NCI-H524 treated with DMSO at 0.1 percent for 48 hours (cell line): Measurements from ENCODE around the gene TTI1.
"Not testable (repeated sequence)": the region's sequence is repeated elsewhere in the genome, so short reads cannot be mapped to it uniquely, and the experiment has no call there.

Experiments
- DNase-seq: peaks from one replicate; lab custom pipeline; 2025; lab: John Stamatoyannopoulos, UW

The TTI1 gene

GRCh38 chr20:37968841-37969401, 64.3 kb downstream of the TTI1 start:
- peak; percentile 100 for DNase-seq

- DNase-seq, result not testable (repeated sequence)
These were observed 69.8 kb downstream of the TTI1 start for GRCh38 chr20:37963483-37963882.

GRCh38 chr20:37961066-37961465, 72.2 kb downstream of the TTI1 start:
- no peak for DNase-seq

GRCh38 chr20:37958856-37959520, 74.3 kb downstream of the TTI1 start:
- no peak for DNase-seq

GRCh38 chr20:37956107-37956585, 77.1 kb downstream of the TTI1 start:
- DNase-seq, result no peak

GRCh38 chr20:37955511-37955910, 77.7 kb downstream of the TTI1 start:
- DNase-seq, result no peak

GRCh38 chr20:37954626-37955025, 78.6 kb downstream of the TTI1 start:
- DNase-seq, result no peak

GRCh38 chr20:37954190-37954589, 79.1 kb downstream of the TTI1 start:
- DNase-seq, result no peak

- DNase-seq, result no peak
These were observed 84.3 kb downstream of the TTI1 start for GRCh38 chr20:37948956-37949355.

- DNase-seq, result no peak
These were observed 85.3 kb downstream of the TTI1 start for GRCh38 chr20:37947943-37948342.

- no peak for DNase-seq
These were observed 86.3 kb downstream of the TTI1 start for GRCh38 chr20:37946946-37947345.

- DNase-seq, result no peak
These were observed 88.1 kb downstream of the TTI1 start for GRCh38 chr20:37945091-37945547.

GRCh38 chr20:37944456-37944981, 88.7 kb downstream of the TTI1 start:
- no peak for DNase-seq

GRCh38 chr20:37943501-37944455, 89.5 kb downstream of the TTI1 start:
- DNase-seq, result no peak

GRCh38 chr20:37943033-37943432, 90.2 kb downstream of the TTI1 start:
- no peak for DNase-seq

GRCh38 chr20:37941992-37942391, 91.3 kb downstream of the TTI1 start:
- no peak for DNase-seq

GRCh38 chr20:37941332-37941731, 91.9 kb downstream of the TTI1 start:
- no peak for DNase-seq

GRCh38 chr20:37940858-37941257, 92.4 kb downstream of the TTI1 start:
- no peak for DNase-seq

GRCh38 chr20:37939701-37940560, 93.3 kb downstream of the TTI1 start:
- DNase-seq, result no peak

- no peak for DNase-seq
These were observed 94.3 kb downstream of the TTI1 start for GRCh38 chr20:37938954-37939353.

- no peak for DNase-seq
These were observed 95.0 kb downstream of the TTI1 start for GRCh38 chr20:37938181-37938750.
